Anterior cingulate cortex (tissue), 58 donors: Measurements from ENCODE around the gene REN.

ENCODE experiments used
- DNase-seq, 58 donors: peaks; one replicate each; lab custom pipeline; 2025; lab: John Stamatoyannopoulos, UW

The REN gene

DNA sequence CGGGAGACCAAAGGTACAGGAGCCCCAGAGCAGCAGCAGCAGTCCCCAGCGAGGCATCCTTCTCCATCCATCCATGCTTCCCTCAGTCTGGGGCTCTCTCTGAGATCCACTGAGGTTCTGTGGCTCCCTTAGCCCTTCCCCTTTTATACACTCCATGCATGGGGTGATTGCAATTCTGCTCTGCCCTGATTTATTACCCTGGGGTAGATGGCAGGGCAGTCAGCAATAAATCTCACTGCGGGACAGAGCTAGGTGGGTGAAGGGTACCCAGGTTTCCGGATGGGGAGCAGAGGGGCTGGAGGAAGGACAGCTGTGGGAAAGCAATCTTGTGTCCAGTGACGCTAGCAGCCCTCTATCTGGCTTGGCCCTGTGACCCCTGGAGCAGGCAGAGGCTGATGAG lies at the start of gene REN:
Gene REN, minus strand, starts transcription at position 119 of the 400 bp plus-strand sequence. Its CDS starts 44 bp downstream, at position 75.
- DNase-seq = no peak

GRCh38 chr1:204213668-204214662 lies 47.8 kb upstream of the REN start, which contains the start of gene GOLT1A:
Gene GOLT1A (minus strand): TSS chr1:204213988. CDS start chr1:204213906, 82 bp downstream.
- DNase-seq = peak in 46 of 58 donors; percentile 11 to 83 (median 48)

- no peak for DNase-seq
Observed at GRCh38 chr1:204212715-204213114, 46.6 kb upstream of the REN start.

DNA sequence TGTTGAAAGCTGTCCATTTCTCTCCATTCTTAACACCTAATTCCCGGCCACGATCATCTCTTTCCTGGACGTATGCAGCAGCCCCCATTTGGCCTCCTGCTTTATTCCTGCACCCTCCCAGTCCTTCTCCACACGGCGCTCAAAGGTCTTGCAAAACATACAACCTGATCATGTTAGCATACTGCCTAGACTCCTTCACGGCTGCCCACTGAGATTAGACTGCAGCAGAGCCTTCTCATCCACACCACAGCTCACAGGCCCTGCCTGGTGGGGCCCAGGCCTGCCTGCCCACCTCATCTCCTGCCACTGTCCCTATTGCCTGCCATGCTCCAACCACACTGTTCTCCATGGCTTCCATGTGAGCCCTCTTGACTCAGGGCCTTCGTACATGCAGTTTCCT lies 44.9 kb upstream of the REN start:
- DNase-seq = no peak

DNA sequence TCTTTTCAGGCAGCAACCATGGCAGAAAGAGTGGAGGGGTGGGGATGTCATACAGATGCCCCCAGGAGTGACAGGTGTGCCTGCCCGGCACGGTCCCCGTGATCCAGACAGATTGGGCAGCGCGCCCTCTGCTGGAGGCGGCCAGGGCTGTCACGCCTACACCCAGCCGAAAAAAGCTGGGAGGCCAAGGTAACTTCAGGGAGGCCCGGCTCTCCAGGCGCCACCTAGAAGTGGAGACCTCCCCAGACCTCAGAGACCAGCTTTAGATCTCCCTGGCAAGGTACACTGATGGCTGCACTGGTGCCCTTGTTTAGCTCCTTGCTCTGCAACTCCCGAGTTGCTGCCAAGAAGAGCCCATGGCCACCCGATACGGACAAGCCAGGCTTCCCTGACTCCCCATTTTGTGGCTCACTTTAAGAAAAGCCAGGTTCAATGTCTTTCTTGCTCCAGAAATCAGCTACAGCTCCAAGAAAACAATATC lies 41.0 kb upstream of the REN start:
- DNase-seq = peak in 45 of 58 donors; percentile 9 to 75 (median 30)

- no peak for DNase-seq
Observed at GRCh38 chr1:204206121-204206520, 40.0 kb upstream of the REN start.

- no peak for DNase-seq
Observed at GRCh38 chr1:204205486-204205885, 39.3 kb upstream of the REN start.

DNA sequence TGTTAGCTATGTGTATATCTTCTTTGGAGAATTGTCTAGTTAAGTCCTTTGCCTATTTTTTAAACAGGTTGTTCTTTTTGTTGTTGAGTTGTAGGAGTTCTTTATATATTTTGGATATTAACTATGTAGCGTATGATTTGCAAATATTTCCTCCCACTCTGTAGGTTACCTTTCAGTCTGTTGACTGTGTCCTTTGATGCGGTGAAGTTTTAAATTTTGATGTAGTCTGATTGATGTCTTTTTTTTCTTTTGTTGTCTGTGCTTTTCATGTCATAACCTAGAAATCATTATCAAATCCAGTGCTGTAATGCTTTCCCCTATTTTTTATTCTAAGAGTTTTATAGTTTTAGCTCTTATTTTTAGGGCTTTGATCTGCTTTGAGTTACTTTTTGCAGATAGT lies 38.8 kb upstream of the REN start:
- no peak for DNase-seq

DNA sequence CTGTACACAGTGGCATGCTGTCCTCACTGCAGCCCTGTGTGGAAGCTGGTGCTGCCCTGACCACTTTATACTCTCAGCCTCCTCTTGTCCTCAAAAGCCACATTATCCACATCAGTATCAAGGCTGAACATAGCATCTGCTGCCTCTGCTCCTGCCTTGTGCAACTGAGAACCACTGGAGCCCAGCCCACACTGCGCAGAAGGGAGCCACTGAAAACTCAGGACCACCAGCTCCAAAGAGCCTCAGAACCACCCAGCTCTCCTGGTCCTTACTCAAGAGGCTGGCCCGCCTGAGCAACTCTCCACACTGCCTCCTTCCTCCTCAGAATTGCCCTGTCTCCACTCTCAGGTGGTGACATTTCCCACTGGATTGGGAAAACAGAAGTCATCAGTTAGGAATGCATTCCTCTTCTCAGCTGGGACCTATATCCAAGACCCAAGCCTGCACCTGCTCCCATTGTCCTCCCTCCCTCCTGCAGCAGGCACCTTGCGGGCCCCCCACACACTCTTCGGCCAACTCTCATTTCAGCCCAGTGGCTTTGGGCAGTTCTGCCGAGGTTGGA lies 37.1 kb upstream of the REN start:
- no peak for DNase-seq

DNA sequence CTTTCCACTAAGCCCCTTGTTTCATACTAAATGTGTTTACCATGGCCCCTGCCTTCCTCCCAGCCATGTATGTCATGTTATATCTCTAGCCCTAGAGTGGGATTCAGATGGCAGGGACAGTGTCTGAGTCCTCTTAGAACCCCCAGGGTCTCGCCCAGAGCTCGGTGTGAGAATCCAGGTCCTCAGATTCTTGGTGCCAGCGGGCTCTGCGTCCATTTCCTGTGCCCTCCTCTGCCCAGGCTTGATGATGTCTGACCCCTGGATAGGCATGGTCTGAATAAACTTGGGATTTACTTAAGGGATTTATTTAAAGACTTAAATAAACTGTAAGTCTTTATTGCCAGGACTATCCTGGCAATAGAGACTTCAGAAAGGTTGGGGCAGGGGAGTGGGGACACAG lies 36.3 kb upstream of the REN start:
- no peak for DNase-seq

GRCh38 chr1:204201348-204202040 lies 35.4 kb upstream of the REN start:
- no peak for DNase-seq

DNA sequence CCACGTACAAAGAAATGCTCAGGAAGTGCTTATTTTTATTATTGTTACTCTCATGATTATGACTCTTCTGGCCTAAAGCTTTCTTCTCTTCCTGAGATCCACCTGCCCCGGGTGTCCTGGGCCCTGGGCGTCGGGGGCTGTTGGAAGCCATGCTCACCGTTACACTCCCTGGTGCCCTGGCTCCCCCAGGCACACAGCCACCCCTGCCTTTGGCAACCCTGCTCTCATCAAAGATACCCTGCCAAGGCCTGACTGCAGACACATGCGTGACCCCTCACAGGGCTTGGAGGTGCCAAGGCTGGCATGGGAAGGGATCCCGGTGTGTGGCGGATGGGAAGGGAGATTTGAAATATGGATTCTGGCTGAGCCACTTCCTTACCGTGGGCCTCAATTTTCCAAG lies 33.4 kb upstream of the REN start:
- DNase-seq = no peak

GRCh38 chr1:204198348-204199340 lies 32.5 kb upstream of the REN start:
- peak in 3 of 58 donors; percentile 6 to 20 (median 16) for DNase-seq

- no peak for DNase-seq
Observed at GRCh38 chr1:204197068-204197467, 30.9 kb upstream of the REN start.

GRCh38 chr1:204196068-204196795 lies 30.1 kb upstream of the REN start, which contains the start of gene KISS1:
Gene KISS1 (minus strand): TSS chr1:204196491. CDS start chr1:204192876, 3,615 bp downstream.
- DNase-seq = no peak

DNA sequence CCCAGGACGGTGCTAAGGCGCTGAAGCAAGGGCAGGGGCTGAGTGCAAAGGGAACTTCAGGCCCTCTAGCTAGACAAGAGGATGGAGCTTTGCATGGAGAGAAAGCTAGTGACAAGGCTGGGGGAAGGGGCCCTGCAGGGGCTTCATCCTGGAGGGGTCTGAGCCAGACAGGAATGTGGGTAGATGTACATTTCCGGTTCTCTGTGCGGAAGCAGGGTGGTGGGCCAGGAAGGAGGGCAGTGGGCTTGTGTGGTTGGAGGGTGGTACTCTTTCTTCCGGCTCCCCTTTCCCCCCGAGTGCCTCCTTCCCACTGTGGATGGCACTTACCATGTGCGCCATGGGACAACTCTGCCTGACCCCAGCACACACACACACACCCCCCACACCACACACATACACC lies 28.6 kb upstream of the REN start:
- DNase-seq = no peak

DNA sequence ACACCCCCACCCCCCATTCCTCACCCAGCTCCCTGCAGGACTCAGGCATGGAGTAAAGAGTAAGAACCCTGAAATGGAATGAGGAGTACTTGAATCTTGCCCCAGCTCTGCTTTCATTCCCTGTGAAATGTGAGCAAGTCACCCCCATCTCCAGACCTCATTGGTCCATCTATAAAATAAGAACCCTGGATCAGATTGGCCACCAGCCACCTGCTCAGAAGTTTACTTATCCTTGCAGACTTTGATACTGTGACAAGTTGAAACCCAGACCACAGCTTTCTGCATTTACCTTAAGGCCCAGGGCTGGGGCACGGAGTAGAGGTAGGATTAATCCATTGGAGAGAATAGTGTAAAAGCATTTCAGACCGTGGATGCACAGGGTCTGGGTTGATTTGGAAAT lies 27.9 kb upstream of the REN start:
- DNase-seq = no peak

DNA sequence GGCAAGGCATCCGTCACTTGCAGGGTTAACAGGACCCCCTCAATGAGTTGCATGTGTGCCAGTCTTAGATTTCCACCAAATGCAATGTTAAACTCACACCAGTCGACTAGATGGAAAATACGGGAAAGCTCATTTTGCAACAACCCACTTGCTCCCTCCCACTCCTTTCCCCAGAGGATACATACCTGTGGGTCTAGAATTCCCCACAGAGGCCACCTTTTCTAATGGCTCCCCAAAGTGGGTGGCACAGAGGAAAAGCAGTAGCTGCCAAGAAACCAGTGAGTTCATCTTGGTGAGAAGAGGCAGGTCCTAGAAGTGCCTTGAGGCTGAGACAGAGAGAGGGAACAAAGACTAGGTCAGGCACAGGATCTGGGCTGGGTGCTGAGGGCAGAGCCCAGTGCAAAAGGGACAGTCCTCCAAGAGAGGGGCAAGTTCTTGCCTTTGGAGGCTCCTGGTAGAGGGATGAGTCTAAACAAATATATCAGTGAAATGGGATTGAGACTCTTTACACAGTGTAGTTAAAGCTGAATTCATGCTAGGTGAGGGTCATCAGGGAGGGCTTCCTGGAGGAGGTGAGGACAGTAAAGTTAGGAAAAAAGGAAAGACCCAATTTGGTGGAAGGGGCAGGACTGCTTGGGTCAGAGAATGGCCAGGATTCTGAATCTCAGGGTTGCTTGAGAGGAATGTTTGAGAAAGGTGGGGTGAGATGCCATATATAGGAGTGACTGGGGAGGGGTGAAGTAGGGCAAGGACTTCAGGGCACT lies 26.6 kb upstream of the REN start:
- no peak for DNase-seq
